NCI-H128 (cell line): ENCODE results near the gene SERPINB6.
"Not testable (repeated sequence)": the region's sequence is repeated elsewhere in the genome, so short reads cannot be mapped to it uniquely, and the experiment has no call there.

Experiments
- DNase-seq: peaks from one replicate; lab custom pipeline; 2025; ENCODE audit not compliant: unreplicated experiment; lab: John Stamatoyannopoulos, UW

The SERPINB6 gene

DNA sequence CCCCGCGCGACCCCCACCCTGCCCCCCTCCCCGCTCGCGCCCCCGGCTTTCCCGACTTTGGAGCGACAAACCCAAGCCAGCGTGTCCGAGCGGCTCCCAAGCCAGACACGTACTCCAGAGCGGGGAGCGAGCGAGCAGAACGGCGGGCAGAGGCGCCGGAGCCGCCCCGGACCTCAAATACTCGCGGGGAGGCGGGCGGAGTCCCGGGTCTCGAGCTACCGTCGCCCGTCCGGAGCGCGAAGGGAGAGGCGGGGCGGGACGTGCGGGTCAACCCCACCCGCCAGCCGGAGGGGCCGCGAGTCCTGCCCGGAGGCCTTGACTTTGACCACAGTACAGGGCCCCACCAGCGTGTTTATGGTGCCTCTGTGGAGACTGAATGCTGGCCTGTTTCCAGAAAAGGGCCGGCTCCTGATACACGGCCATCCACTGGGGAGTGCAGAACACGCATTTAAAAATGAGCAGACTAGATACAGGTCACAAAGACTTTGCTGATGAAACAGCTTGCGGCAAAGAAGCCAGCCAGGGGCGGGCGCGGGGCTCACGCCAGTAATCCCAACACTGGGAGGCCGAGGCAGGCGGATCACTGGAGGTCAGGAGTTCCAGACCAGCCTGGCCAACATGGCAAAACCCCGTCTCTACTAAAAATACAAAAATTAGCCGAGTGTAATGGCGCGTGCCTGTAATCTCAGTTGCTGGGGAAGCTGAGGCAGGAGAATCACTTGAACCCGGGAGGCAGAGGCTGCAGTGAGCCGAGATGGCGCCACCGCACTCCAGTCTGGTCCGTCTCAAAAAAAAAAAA lies at the start of gene SERPINB6:
TSS of gene SERPINB6 (minus strand) at position 148 of the 799 bp plus-strand sequence. CDS start 12,235 bp downstream, outside the sequence.
- no peak for DNase-seq

GRCh38 chr6:3019749-3020320 lies 48.5 kb upstream of the SERPINB6 start:
- DNase-seq, result no peak

DNA sequence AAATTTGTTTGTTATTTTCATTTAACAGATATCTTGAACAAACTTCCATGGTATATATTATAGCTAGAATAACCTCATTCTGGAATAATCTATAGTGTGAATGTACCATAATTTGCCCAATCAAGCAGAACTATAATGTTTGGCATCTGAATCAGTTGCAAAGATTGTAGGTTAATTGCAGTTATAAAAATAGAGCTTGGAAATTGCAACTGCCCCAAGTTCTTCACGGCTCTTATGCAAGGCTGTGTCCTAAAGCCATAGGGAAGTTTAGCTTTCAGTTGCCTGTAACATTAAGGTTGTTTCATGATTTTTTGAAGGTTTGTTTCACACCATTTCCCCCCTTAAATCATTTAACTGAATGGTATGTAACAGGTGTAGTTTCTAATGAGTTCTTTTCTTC lies 47.7 kb upstream of the SERPINB6 start:
- DNase-seq, result no peak

GRCh38 chr6:3017304-3017703 lies 45.9 kb upstream of the SERPINB6 start:
- DNase-seq, result no peak

DNA sequence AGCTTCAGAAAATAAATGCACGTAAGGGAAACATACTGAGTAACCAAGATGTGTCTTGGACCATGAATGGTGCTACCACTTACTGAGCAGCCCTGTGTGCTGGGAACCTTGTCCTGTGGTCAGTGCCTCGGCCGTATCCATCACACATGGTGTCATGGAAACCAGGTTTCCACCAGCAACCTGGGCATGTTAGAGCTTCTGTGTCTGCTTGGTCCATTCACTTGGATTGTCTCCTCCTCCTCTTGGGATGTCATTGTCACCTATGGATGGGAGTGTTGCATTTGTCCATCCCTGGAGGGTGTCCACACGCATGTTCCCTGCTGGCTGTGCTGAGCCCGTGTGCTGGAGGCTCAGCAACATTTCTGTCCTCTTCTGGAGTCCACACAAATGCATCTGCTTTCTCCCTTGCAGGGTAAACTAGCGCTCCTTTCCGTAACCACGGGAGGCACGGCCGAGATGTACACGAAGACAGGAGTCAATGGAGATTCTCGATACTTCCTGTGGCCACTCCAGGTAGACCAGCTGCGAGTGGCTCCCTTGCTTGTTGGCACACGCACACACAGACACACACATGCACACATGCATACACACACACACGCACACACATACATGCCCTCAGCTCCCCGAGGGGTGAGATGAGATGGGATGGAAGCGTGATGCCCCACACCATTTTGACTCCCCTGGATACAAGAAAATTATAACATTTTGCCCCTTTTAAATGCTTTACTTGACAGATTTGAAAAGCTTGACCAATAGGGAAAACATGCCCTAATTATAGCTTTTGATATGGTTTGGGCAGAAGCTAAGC lies 45.3 kb upstream of the SERPINB6 start:
- no peak for DNase-seq

GRCh38 chr6:3015144-3015543 lies 43.8 kb upstream of the SERPINB6 start:
- DNase-seq, result no peak

GRCh38 chr6:3014675-3015066 lies 43.3 kb upstream of the SERPINB6 start:
- DNase-seq, result no peak

GRCh38 chr6:3013901-3014674 lies 42.7 kb upstream of the SERPINB6 start:
- DNase-seq, result no peak

DNA sequence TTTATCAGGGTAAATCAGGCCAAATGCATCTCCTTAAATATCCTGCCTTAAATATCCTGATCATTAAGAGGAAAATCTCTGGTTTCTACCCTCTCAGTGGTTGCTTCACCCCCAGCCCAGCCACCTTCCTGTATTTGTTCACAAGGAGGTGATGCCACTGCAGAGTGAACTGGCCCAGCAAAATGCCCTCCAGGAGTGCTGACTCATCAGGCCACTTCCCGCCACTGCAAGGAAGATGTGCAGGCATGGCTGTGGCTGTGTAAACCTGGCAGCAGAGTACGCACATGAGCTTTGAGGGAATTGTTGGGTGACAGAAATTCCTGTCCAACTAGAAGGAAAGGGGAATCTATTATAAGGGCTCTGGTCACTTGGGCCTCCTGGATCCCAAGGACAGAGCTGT lies 42.1 kb upstream of the SERPINB6 start:
- no peak for DNase-seq

- no peak for DNase-seq
These were observed 40.2 kb upstream of the SERPINB6 start for GRCh38 chr6:3011592-3011991.

GRCh38 chr6:3011158-3011557 lies 39.8 kb upstream of the SERPINB6 start:
- DNase-seq, result no peak

DNA sequence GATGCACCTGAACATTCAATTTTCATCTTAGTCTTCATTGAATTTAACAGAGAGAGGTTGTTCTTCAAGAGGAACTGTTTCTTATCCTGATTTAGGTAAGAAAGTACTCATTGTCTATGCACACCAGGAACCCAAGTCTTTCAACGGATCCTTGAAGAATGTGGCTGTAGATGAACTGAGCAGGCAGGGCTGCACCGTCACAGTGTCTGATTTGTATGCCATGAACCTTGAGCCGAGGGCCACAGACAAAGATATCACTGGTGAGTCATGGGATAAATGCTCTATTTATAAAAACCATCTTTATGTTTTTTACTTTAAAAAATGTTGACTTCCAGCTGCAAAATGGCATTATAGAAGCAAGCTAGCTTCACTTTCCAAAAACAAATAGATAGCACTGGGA lies 38.6 kb upstream of the SERPINB6 start:
- DNase-seq, result no peak

DNA sequence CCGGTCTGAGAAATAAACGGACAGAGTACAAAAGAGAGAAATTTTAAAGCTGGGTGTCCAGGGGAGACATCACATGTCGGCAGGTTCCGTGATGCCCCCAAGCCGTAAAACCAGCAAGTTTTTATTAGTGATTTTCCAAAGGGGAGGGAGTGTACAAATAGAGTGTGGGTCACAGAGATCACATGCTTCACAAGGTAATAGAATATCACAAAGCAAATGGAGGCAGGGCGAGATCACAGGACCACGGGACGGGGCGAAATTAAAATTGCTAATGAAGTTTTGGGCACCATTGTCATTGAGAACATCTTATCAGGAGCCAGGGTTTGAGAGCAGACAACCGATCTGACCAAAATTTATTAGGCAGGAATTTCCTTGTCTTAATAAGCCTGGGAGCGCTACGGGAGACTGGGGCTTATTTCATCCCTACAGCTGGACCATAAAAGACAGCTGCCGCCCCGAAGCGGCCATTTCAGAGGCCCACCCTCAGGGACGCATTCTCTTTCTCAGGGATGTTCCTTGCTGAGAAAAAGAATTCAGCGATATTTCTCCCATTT lies 37.4 kb upstream of the SERPINB6 start:
- DNase-seq, result not testable (repeated sequence)

DNA sequence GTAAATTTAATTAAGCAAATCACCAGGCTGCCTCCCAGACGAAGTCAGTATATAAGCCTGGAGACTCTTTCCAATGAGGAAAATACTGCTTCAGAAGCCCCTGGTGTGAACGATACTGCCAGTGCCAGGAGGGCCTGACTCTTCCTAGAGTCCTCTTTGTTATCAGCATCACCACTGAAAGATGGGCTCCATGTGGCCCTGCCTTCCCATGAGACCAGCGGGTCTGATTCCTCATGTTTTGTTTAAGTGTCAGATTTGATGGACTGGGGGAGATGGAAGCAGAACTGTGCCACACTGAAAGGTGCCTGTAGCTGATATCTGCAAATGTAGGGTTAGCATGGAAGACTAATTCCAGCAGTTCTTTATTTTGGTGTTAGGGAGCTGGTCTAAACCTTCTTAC lies 36.2 kb upstream of the SERPINB6 start:
- DNase-seq, result no peak

GRCh38 chr6:3006476-3006875 lies 35.1 kb upstream of the SERPINB6 start:
- DNase-seq, result no peak

DNA sequence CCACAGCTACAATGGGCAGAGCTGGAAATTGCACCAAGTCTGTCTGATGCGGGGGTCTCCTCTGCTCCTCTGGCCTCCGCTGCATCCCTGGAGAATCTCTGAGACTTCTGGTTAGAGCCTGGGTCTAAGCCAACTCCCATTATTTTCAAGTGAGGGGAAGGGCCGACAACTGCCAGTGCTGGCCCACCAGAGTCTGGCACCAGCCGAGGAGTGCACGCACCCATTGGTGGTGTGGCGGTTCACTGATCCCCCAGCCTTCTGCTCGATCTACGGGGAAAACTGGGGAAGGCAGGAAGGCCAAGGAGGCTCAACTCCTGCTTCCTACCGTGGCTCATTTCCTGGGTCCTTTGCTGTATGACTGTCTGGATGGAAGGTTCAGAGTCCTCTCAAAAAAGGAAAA lies 34.5 kb upstream of the SERPINB6 start:
- no peak for DNase-seq

GRCh38 chr6:3005077-3005476 lies 33.7 kb upstream of the SERPINB6 start:
- no peak for DNase-seq

GRCh38 chr6:3003226-3003625 lies 31.9 kb upstream of the SERPINB6 start:
- DNase-seq, result not testable (repeated sequence)

- DNase-seq, result no peak
These were observed 30.5 kb upstream of the SERPINB6 start for GRCh38 chr6:3001773-3002293.

DNA sequence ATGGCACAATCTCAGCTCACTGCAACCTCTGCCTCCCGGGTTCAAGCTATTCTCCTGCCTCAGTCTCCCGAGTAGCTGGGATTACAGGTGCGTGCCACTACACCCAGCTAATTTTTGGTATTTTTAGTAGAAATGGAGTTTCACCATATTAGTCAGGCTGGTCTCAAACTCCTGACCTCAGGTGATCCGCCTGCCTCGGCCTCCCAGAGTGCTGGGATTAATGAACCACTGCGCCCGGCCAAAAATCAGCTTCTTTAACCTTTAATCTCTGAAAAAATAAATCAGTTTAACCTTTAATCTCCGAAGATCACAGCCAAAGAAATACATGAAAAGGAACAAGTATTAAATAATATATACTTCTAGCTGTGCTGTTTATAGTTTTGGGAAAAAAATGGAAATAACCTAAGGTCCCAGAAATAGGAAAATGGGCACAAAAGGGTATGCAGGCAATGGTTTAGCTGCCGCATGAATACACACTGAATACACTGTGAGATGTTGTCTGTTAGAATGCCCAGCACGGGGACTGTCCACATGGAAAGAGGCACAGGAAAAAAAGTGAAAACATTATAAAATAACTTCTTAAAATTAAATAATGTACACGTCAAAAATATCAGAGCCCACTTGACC lies 29.9 kb upstream of the SERPINB6 start:
- DNase-seq, result no peak
